GM18511 (cell line): ENCODE measurements around the gene PEX7.
"Not testable (repeated sequence)": the region's sequence is repeated elsewhere in the genome, so short reads cannot be mapped to it uniquely, and the experiment has no call there.

Source experiments
- ATAC-seq: cut with Tn5 transposase; IDR thresholded peaks from one replicate; pipeline ENCODE4 v1.9.1; 2021; ENCODE audit warnings: mild to moderate bottlenecking, moderate library complexity; ENCODE audit not compliant: unreplicated experiment

PEX7 gene

GRCh38 chr6:136822376-136823127 lies at the start of gene PEX7:
PEX7 (plus strand) TSS chr6:136822592; CDS start chr6:136822666, 74 bp downstream.
- ATAC-seq = peak; percentile 98

DNA sequence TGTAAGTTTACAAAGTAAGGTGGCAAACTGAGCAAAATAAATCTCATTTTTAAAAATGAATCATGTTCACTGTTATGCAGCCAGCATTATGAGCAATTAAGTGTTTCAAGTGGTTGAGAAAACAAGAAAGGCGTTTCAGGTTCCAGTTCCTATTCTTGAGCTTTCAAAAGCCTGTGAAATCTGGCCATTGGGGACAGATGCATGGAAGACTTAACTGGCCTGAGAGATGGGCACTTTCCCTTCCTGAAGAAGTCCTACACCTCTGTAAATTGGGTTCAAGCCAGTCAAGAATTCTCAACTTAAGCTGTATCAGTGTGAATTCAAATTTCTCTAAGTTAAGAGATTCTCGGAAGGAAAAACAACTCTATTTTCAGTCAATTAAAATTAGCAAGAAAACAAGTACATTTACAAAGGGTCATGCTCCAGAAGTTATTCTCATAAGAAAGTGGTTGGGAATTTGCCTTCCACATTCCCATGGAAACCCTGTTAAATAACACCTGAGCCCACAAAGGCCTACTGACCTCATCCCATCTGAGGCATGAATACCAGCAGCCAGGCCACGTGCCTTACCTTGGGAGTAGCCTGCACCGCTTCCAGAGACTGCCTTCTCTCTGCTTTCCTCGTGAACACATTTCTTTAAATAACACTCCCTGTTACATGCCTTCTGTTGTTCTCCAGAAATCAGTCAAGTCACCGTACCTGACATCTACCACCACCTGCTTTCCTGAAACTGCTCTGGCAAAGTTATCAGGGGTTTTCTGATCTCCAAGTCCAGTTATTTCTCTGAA lies 49.5 kb upstream of the PEX7 start:
- peak; percentile 84 for ATAC-seq

- no peak for ATAC-seq
Observed at GRCh38 chr6:136773473-136773796, 49.0 kb upstream of the PEX7 start.

DNA sequence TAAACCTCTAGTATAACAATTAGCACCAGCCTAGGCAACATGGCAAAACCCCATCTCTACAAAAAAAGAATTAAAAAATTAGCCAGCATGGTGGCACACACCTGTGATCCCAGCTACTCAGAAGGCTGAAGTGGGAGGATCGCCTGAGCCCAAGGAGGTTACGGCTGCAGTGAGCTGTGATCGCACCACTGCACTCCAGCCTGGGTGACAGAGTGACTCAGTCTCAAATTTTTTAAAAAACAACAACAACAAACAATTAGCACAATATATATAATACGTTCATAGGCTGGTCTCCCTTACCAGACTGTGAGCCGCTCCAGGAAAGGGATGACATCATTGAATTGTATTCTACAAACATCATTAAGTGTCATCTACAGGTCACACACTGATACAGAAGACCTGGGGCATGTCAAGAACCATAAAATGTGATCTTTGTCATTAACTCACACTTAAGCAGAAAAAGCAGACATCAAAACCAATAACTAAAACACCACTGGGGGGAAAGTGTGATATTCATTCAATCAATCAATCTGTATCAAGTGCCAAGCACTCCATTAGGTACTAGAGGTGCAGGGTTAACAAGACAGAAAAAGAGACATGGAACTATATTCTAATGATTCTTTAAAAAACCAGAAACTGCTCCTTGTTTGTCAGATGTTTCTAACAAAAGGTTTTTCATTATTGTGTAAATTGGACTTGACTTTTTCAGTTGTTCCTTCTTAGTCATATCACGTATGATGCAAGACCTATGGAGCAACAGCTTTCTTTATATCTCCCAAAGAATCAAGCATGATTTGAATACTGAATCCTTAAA lies 48.0 kb upstream of the PEX7 start:
- no peak for ATAC-seq

DNA sequence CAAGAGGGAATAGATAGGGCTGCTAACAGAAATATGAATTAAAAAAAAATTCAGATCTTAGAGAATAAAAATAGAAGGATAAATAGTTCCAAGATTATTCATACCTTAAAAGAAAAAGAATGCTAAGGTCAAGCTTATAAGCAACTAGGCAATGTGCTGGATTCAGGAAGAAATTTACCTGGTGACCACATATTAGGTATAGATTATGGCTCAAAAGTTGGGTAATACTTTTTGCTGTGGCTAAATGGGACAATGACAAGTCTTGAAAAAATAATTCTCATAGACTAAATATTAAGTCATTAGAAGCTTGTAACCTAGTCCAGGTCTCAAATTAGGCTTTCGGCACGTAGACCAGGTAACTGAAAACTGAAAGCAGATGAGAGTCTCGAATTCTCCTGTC lies 47.3 kb upstream of the PEX7 start:
- ATAC-seq = no peak

DNA sequence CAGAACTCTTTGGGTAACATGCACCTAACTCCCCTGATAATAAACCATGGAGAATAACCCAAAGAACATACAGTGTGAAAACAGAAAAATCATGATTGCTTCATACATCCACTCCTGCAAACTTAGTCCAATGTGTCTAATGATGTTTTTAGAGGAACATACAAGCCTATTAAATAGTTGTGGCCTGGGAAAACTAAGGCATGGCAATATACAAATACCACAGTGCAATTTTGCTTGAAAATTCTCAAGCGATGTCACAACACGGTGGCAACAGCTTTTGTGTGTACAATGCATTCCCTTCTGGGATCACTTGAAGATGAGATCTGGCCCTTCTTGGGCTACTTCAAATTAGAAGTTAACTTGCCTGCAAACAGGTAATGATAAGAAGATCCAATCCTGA lies 46.8 kb upstream of the PEX7 start:
- no peak for ATAC-seq

- ATAC-seq = no peak
Observed at GRCh38 chr6:136777651-136778050, 44.7 kb upstream of the PEX7 start.

- ATAC-seq = no peak
Observed at GRCh38 chr6:136779682-136780081, 42.7 kb upstream of the PEX7 start.

- ATAC-seq = no peak
Observed at GRCh38 chr6:136780972-136781371, 41.4 kb upstream of the PEX7 start.

DNA sequence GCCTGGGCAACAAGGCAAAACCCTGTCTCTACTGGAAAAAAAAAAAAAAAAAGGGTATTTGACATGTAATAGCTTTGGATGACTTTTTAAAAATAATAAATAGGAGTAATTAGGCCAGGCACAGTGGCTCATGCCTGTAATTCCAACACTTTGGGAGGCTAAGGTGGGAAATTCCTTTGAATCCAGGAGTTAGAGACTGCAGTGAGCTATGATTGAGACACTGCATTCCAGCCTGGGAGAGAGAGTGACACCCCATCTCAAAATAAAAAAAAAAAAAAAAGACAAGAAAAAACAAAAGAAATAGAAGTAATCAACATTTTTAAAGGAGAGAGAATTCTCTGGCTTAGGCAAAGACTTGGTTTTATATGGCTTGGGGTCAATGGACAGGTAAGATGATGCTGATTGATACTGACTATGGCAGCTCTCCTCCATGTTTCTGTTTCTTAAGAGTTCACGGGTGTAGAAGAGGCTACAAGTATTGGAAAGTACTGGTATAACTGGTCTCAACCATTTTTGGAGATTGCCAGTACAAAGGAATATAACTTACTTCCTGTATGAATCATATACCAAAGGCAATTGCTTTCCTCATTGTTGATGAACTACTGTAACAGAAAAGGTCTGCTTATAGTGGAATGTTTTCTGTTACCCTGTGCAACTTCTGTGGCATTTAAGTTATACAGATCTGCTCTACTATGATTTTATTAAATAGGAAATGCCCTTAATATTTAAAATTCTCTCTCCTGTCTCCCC lies 40.2 kb upstream of the PEX7 start:
- no peak for ATAC-seq

GRCh38 chr6:136783021-136783420 lies 39.4 kb upstream of the PEX7 start:
- no peak for ATAC-seq

DNA sequence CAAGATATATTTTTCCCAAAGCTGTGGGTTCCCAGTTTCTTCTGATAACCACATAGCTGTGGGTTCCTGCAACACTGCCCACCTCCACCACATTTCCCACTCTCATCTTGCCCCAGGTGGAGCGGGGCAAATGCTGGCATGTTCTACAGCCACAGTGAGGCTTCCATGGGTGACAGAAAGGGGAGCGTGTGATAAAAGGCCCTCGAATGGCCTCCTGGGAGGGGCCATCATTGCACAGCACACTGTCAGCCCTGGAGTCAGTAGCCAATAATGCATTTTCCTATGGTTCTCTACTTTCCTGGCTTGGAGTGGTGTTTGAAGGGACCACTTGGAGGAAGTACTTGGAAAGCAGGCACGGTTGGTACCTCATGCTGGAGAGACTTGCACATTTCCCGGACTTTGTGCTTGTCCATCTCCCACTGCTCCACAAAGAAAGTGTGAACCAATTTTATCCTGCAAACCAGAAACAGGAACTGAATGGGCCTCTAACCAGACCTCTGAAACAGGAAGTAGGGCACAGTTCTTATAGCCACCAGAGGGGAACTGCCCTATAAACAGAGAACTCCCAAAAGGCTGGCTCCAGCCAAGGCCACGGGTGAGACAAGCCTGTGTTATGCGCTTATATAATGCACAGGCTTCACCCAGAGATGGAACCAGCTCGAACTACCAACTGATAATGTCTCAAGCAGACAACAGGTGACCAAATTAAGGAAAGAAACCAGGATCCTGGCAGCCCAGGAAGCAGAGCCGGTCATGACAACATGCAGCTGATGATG lies 38.7 kb upstream of the PEX7 start:
- ATAC-seq = peak; percentile 82

- ATAC-seq = no peak
Observed at GRCh38 chr6:136784271-136784664, 38.1 kb upstream of the PEX7 start.

GRCh38 chr6:136784910-136785746 lies 37.3 kb upstream of the PEX7 start:
- peak; percentile 47 for ATAC-seq

GRCh38 chr6:136786658-136787057 lies 35.7 kb upstream of the PEX7 start:
- no peak for ATAC-seq

- no peak for ATAC-seq
Observed at GRCh38 chr6:136787726-136788068, 34.7 kb upstream of the PEX7 start.

DNA sequence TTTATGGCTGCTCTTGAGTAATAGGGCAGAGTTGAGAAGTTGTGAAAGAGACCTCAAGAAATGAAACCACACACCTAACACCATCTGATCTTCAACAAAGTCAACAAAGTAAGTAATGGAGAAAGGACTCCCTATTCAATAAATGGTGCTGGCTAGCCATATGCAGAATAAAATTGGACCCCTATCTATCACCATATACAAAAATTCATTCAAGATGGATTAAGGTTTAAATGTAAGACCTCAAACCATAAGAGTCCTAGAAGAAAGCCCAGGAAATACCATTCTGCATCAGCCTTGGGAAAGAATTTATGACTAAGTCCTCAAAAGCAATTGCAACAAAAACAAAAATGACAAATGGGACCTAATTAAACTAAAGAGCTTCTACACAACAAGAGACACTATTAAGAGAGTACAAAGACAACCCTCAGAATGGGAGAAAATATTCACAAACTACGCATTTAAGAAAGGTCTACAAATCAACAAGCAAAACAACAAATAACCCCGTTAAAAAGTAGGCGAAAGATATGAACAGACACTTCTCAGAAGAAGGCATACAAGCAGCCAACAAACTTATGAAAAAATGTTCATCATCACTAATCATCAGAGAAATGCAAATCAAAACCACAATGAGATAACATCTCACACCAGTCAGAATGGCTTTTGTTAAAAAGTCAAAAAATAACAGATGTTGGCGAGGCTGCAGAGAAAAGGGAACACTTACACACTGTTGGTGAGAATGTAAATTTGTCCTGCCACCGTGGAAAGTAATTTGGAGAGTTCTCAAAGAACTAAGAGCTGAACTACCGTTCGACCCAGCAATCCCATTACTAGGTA lies 34.1 kb upstream of the PEX7 start:
- ATAC-seq = no peak

DNA sequence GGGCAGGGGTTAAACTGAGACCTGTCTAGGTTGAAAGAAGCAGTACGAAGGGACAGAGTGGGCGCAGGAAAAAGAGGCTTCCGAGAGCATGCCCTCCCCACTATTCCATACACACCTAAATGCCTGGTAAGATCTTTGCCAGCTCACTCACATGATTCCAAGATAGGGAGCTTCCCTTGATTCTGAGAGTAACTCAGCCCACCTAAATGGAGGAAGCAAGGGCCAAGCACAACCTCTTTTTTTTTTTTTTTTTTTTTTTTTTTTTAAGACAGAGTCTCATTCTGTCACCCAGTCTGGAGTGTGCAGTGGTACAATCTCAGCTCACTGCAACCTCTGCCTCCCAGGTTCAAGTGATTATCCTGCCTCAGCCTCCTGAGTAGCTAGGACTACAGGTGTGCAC lies 33.0 kb upstream of the PEX7 start:
- not testable (repeated sequence) for ATAC-seq
